ENCODE data around the gene EPB41L4B.
"Not testable (repeated sequence)": the region's sequence is repeated elsewhere in the genome, so short reads cannot be mapped to it uniquely, and the experiment has no call there.

The EPB41L4B gene

DNA sequence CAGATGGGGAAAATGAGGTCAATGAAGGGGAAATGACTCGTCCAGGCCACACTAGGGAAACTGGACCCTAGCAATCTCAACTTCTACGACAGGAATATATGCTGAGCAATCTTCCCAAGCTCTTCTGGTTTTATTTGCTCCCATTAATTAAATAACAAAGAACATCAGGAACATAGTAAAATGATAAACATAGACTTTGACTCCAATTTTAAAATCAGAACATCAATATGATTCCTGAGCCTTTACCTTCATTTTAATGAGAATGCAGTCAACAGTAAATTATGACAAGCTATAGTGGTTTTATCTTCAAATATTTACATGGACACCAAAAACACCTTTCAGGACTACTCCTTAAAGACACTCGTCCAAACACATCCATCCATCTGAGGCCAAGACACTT, 79.7 kb downstream of the EPB41L4B start:
- no peak for DNase-seq

DNA sequence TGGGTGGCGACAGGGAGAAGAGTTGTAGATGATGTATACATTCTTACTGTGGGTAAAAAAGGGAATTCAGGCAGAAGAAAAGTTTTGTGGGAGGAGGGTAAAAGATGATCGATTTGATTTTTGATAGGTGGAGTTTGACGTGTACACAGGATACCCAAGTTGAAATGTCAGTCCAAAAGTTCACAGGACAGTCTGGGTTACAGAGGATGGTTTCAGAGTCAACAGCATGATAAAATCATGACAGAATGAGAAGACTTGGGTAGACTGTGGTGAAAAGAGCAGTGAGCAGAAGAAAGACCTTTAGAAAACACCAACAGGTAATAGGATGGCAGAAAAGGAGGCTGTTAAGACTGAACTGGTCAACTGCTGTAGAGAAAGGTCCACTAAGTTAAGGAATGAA, 81.6 kb downstream of the EPB41L4B start:
- no peak for DNase-seq

DNA sequence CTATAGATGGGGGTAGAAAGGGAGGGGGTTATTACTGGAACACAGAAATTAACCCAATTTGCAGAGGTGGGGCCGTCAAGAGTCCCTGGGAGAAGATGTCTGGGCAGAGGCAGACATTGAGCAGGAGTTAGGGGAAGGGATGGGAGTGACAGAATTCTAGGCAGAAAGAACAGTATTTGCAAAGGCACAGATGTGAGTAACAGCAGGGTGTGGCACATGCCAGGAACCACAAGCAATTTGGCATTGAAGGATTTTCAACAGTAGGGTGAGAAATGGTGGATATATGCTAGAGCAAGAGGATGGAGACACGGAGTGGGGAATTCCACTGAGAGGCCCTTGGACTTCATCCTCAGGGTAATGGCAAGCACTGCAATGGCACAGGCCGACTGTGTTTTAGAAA, 82.2 kb downstream of the EPB41L4B start:
- DNase-seq = no peak

DNA sequence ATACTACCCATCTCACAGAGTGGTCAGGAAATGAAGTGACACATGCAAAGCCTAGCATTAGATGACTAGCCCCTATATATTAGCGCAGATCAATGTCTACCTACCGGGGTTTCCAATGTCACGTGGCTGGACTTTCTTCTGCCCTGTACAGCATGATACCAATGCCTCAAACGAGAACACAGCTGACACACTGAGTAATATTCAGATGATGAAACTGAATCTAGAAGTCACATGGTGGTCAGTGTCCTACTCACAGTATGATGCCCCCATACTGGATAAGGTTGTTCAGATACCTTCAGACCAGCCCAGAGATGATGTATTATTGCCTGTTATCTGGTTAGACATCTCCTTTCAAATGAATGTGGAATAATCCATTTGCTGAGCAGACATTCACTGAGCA, 82.7 kb downstream of the EPB41L4B start:
- no peak for DNase-seq

DNA sequence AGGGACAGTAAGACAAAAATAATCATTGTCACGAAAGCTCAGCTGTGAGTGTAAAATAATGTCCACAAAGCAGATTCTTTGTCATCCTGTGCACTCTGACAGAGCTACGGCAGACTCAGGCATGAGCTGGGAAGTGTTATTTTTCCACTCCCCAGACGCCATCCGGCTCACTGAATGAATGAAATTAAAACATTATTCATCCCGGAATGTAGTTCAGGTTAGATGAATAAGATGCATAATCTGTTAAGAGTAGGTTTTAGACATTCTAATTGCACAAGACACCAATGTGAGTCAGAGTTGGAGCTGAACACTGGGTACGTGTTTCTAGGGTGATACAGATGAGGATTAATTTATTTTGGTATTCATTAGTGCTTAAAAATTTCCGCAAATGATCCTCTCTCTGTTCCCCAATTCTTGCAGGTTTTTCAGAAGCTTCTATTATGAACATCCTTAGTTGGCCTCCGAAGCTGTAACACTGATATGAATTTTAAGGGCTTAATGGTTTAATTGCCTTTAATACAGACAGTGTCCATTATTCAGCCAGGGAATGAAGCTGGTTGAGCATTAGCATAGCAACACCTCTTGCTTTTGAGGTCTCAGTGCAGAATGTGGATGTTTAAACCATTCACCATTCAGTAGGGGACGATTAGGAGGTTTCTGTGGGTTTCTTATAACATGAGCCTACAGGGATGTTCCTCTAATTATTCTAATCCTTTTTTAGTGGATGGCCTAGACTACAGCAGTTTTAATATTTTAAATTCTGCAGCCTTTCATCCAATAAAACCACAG, 88.2 kb downstream of the EPB41L4B start:
- DNase-seq = no peak

DNA sequence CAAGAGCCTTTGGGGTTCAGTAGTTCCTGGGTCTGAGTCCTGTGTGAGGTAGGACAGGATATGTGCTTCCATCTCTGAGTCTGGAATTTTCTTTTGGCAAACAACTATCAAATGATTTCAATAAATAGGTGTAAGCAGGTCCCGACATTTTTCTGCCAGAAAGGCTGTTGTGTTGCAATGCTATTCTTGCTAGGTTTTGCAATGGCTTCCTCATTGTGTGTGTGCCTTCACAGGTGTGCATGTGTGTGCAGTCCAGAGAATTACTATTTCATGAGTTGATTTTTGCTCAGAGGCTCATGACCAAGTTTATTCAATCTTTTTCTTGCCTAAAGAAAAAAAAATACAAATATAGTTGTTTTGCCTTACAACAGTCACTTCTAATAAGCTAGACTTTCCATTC, 89.3 kb downstream of the EPB41L4B start:
- DNase-seq = no peak

DNA sequence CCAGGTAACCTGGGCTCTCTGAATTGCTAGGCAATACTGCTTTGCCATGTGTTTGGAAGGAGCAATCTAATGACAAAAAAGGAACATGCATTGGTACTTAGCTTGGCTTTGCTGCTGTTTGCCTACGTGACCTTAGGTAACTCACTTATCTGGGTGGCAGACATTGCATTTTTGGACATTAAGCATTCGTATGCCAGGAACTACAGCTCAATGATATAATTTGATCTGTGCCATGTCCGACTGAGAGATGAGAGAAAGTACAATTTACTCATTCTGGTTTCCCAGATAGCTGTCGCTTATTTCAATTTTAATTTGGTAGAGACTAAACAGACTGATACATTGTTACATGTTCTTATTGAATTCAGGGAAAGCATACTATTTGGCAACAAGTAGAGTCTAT, 90.6 kb downstream of the EPB41L4B start:
- no peak for DNase-seq

DNA sequence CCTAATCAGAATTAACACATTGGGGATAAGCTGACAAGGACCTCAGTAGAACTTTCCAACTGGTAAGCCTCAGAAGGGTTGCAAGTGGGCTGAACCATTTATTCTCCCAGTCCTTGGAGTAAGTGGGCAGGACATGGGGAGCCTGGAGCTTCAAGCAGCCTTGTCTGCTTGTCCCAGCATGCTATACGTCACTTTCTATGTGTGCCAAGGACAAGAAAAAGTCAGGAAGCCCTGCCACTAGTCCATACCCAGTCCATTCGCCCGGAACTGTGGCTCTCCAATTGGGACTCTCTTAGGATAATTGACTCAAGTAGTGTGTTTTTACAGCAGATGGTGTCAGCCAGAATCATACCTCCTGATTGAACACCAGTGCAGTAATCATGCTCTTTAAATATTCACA, 91.2 kb downstream of the EPB41L4B start:
- no peak for DNase-seq

DNA sequence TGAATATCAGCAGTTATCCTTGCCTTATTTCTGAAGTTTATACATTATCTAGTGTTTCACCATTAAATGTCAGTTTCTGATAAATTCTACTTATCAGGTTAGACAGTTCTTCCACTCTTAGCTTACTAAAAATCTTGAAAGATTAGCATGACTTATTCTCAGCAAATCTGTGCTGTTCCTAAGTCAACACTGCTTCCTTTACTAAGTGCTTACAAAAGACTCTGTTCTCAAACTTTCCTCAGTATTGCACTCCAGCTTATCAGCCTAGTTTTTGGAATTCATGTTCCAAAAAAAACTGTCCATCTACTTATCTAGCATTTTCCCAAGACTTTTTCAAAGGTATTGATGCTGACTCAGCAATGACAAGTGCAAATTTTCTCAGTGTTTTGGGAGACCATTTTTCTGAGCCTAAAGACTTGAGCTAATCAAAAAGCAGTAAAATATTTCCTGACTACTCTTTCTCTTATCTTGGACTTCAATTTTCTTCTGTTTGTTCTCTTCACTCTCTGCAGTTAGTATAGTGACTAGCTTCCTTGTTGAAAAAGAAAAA, 92.7 kb downstream of the EPB41L4B start:
- DNase-seq = no peak

DNA sequence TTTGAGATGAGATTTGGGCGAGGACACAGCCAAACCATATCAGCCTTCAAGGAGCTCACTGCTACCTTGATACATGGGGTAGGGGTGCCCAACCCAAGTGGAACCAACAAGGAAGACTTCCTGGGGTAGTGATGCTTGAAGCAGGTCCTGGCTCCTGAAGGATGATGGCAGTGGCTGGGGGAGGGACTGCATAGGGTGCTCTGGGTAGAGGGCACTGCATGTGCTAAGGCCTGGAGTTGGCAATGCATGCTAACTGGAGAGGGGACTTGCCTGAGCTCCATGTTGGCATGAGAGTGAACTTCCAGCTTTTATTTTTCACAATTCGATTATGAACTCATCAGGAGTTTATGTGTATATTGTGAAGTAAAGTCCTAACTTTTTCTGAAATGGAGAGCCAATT, 95.2 kb downstream of the EPB41L4B start:
- DNase-seq = no peak

DNA sequence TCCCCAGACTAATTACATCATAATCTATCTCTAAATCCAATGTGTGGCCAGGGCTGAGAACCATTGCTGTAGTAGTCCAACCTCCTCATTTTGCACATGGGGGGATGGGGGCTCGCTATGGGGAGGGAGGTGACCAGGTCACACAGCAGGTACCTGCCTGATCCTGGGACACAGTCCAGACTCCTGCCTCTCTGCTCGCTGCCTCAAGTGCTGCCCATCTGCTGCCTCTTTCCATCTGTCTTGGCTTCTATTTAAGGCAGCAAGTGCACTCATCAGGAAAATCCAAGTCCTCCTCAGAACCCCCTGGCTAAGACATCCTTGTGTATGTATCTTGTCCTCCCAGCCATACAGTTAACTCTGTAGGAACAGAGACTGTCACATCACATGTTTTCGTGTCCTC, 96.1 kb downstream of the EPB41L4B start:
- no peak for DNase-seq

DNA sequence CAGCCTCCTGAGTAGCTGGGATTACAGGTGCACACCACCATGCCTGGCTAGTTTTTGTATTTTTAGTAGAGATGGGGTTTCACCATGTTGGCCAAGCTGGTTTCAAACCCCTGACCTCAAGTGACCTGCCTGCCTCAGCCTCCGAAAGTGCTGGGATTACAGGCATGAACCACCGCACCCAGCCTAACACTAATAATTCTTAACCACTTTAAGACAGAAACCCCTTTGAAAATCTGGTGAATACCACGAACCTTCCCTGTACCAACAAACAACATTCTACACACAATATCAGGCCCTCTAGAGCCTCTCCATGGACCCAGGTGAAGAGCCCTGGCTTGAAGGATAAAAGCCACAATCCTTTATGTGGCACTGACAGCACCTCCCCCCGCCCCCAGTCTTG, 102.6 kb downstream of the EPB41L4B start:
- not testable (repeated sequence) for DNase-seq

DNA sequence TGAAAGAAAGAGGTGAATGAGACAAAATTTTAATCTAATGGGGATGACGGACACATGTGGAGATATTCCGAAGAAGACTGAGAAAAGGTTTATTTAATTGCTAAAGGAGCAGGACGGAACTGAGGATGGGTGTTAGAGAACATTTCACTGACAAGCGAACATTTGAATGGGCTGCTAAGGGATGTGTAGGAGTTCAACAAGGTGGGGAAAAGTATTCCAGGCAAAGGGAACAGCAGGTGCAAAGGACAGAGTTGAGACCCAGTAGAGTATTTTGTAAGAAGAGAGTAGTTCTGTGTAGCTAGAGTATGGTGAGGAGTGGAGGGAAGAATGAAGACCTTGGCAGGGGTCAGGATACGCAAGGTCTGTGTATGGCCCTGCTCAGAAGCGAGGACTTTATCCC, 106.4 kb downstream of the EPB41L4B start:
- no peak for DNase-seq

DNA sequence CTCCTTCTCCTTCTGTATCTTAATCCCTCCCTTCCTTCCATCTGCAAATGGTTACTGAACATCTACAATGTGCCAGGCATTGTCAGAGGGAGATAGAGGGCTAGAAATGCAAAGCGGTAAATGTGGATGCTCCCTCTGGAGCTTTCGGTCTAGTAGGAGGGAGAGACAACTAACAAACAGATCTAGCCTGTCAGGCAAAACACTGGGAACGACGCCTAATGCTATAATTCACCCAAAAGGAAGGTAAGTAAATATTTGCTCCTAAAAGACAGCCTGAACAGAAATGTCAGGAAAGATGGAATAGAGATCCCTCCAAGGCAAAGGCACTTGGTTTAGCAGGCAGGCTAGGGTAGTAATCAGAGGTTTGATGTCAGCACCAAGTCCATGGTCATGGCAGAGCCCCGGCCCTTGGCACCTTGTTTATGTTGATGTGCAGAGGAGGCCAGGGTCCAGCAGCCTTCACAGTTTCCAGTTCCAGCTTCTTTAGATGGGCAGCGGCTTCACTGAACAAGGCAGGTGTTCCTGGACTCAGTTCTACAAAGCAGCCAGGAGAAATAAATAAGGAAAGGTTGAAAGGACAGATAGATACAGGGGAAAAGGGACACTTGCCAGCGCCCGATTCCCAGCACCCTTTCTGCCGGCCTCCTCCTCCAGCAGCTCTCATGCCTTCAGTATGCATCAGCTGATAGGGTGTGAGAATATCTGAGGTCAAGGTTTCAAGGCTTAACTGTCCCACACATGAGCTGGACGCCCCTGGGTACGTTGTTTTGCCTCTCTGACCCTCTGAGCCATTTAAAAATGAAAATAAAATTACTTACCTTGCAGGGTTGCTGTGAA, 107.4 kb downstream of the EPB41L4B start:
- no peak for DNase-seq

DNA sequence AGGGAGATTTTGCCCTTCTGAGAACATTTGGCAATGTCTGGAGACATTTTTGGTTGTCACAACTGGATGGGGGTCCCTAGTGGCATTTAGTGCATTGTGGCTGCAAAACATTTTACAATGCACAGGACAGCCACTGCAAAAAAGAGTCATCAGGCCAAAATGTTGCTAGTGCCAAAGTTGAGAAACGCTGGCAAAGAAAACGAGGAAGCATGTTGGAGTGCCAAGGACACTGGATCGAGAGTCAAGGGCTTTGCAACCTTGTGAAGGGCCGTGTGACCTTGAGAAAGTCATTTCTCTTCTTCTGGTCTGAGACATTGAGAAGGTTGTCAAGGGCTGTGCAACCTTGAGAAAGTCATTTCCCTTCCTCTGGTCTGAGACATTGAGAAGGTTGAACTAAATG, 108.1 kb downstream of the EPB41L4B start:
- DNase-seq = no peak

DNA sequence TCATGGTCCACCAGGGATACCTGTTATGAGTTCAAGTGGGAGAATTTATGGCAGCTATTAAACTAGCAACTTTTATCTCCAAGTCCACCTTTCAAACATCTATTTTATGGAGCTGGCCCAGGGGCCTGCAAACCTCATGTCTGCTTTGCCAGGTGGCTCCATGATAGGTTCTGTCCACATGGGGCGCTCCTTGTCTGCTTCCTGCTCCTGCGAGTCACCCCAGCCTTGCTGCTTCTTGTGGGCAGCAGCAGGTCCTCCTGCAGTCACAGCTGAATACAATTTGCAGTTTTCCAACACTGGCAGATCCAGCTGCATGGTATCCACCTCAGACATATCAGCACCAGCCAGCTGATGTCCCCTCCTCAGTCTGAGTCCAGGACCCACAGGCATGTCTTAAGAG, 114.2 kb downstream of the EPB41L4B start:
- DNase-seq = no peak

DNA sequence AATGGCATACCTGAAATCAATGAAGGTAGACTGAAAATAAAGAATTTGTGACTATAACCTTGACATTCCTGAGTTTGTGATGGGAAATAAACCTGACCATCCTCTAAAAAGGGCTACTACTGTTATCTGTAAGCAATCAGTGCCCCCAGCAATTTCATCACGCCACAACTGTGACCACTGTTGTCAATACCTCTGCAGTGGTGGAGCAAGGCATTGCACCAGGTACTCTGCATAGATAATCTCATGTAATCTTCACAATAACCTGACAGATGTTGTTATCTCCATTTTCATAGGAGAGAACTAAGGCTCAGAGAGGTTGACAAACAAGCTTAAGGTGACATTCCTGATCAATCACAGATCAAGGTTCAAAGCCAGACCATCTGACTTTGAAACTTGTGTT, 115.3 kb downstream of the EPB41L4B start:
- no peak for DNase-seq

DNA sequence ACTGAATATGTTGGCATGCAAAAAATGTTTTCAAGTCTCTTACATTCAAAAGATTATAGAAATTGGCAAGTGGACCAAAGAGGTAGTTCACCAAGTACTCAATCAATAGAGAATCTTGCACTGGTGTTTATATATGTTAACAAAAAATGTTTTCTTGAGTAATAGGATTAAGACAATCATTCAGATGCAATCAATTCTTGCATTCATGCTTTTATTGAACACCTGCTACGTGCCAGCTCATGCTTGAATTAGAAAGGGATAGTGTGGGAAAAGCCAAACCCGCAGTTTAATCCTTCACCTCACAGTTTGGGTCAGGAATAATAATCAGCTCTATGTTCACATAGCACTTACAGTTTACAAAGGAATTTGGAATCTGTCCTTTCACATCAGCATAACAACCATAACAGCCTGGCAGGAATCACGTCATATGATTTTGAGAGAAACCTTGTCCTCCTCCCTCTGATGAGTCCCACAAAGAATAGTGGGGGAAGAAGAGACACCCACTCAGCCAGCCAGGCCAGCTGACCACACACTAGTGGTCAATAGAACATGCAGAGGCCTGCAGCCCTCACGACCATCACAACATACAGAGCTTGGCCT, 117.0 kb downstream of the EPB41L4B start:
- DNase-seq = no peak

DNA sequence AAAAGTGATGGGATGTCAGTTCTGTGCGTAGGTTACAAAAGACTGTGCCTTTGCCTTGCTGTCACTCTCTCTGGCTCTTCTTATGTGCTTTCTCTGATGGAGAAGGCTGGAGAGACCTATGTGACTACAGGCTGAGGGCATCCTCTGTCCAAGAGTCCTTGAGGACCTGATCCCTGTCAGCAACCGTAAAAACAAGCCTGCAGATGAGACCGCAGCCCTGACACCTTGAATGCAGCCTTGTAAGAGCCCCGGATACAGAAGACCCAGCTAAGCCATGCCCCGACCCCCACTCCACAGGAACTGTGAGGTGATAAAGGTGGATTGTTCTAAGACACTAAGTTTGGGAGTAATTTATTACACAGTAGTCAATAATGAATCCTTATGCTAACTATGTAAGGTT, 121.2 kb downstream of the EPB41L4B start:
- DNase-seq = no peak

DNA sequence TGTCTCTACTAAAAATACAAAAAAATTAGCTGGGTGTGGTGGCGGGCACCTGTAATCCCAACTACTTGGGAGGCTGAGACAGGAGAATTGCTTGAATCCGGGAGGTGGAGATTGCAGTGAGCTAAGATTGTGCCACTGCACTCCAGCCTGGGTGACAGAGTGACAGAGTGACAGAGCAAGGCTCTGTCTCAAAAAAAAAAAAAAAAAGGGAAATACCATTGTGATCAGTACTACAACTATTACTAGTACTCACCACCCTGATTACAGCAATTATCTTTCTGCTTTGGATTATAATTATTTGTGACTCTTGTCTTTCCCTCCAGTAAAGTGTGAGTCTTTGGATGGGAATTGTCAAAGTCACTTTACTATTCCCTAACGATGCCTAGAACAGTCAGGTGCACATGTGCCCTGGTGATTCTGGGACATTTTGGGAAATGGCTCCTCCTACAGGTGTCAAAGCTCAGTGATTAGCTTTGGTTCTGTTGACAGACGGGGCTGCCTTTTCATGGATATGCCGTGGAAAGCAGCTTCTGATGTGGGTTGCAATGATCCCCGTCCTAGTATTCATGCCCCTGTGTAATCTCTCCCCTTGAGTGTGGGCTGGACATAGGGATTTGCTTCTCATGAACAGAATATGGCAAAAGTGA, 122.0 kb downstream of the EPB41L4B start:
- DNase-seq = no peak

DNA sequence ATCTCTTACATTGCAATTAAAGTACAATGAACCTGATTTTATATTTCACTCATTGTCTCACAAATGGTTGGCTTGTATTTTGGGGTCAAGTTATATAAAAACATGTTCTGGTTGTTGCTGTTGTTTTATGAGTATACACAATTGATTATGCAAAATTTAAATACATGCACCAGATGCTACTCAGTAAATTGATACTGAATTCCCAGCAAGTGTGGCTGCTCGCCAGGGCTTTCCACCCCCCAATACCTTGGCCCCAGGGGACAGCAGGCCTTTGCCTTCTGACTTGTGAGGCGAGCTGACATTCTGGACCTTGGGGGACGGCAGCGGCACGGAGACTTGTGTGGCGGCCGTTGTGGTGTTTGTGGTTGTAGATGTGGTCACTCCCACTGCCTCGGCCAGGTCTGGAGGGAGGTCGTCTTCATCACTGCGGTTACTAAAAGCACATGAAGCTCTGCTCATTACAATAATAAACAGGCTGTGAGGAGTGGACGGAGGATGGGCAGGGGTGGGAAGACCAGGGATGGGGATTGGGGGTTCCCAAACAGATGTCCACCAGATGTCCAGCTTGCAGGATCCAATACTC, 126.8 kb downstream of the EPB41L4B start:
- no peak for DNase-seq

DNA sequence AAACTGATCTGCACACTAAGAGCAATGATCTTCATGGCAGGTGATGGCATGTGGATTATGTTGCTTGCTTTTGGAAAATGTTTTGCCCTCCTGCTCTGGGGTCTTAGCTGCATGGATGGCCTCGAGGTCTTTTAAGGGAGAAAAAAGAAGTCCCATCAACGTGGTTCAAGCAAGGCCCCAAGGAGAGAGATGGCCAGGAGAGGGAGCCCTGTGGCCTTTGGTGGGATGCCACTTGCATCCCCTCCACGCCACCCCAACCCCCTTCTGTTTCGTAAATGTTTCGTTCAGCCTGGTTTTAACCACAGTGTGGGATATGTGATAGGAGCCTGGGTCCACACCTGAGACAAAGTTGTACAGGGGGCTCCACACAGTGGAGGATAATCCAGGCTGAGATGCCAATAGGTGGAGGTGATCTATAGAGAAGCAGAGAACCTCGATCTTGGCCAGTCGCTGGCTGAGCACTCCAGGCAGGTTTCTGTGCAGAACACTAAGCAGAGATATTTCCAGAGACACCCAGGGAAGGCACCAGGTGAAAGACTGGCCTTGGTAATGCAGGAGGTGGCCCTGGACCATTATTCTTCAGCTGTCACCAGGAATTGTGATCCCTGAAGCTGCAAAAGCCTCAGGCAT, 128.0 kb downstream of the EPB41L4B start:
- DNase-seq = no peak
